H1 (cell line): ENCODE results near the gene PPP2R3A. TPM values are rescaled to one million over a fixed set of nuclear protein-coding genes. Genes with fewer than 3 reads are reported as not detected.

ENCODE experiments used
- ATF3 ChIP-seq: IDR thresholded peaks from 2 replicates; pipeline ENCODE4 v1.6.1; 2011; ENCODE audit warnings: low read depth, mild to moderate bottlenecking, low read length; ENCODE audit not compliant: insufficient read depth
- CBX5 ChIP-seq: fragments of 300-800, 300-1000 bp; sonication (generic); IDR thresholded peaks from 2 replicates; pipeline ENCODE4 v1.7.1; 2016; ENCODE audit warnings: antibody characterized with exemption, low read length, low read depth
- EP300 ChIP-seq, 2 experiments: IDR thresholded peaks; 1 replicate in 1 of 2; 2 replicates in 1 of 2; pipeline ENCODE4 v1.6.1; 2011 to 2012; ENCODE audit warnings: low read depth in 2 of 2, low read length in 2 of 2, mild to moderate bottlenecking in 2 of 2, borderline replicate concordance in 1 of 2, inconsistent platforms in 1 of 2, moderate library complexity in 1 of 2
- NRF1 ChIP-seq: IDR thresholded peaks from 2 replicates; pipeline ENCODE4 v1.6.1; 2011; ENCODE audit warnings: mild to moderate bottlenecking, low read depth, low read length, improper control_type of control experiment
- RBBP5 ChIP-seq: IDR thresholded peaks from 2 replicates; pipeline ENCODE4 v1.7.1; 2012; ENCODE audit warnings: low read depth, mild to moderate bottlenecking, inconsistent platforms, low read length, moderate library complexity, borderline replicate concordance
- SIN3A ChIP-seq, 2 experiments: IDR thresholded peaks in 1 of 2; conservative IDR thresholded peaks in 1 of 2; 2 replicates each; pipeline ENCODE4 v1.6.1; 2011 to 2012; ENCODE audit warnings: low read length in 2 of 2, improper control_type of control experiment in 1 of 2, low read depth in 1 of 2, mild to moderate bottlenecking in 1 of 2
- SP2 ChIP-seq: IDR thresholded peaks from 2 replicates; pipeline ENCODE4 v1.6.1; 2012; ENCODE audit warnings: mild to moderate bottlenecking, low read length, inconsistent platforms
- SRF ChIP-seq: IDR thresholded peaks from 2 replicates; pipeline ENCODE4 v1.6.1; 2011; ENCODE audit warnings: mild to moderate bottlenecking, low read depth, low read length, moderate library complexity
- ZNF274 ChIP-seq: IDR thresholded peaks from 2 replicates; pipeline ENCODE4 v1.7.0; 2012; ENCODE audit warnings: low read length, borderline replicate concordance; ENCODE audit errors: extremely low read depth
- polyA plus RNA-seq, 7 experiments: library from polyadenylated mRNA; depleted of rRNA in 3 of 7; stranded (reverse) in 5 of 7; unstranded in 2 of 7; fragments of >200 nt in 5 of 7; fragments of 200-250 nt in 2 of 7; gene quantifications; 1 replicate in 5 of 7; 2 replicates in 1 of 7; 4 replicates in 1 of 7; pipeline versions ENCODE4 v1.2.1 to v1.2.3, GENCODE V29; 2011 to 2013; ENCODE audit warnings: missing spikeins in 2 of 7, mixed read lengths in 2 of 7
- total RNA-seq: library from RNA; stranded (reverse); fragmentation: NEBNext Ultra II Directional; extraction: Animal tissue kit (Norgen Biotek cat#: 25700); gene quantifications from 2 replicates; pipeline ENCODE4 v1.2.1, GENCODE V29; 2021

PPP2R3A gene
- total and polyA plus RNA-seq, 2 of the 8 experiments (the other 6 are each of a cell fraction or from before 2014, with no cell fraction given): 4.1 to 15.2 TPM

- TF ChIP-seq RBBP5 (no peak), CBX5 (no peak), SIN3A (conservative IDR thresholded peaks at IDR 0.05 in 1 of 2, IDR thresholded peaks at IDR 0.05 in 1 of 2; ENCODE audit: low read depth in 1 of 2, low read length in 2 of 2) (no peak), EP300 (IDR thresholded peaks at IDR 0.05; ENCODE audit: borderline replicate concordance in 1 of 2, low read depth in 2 of 2, low read length in 2 of 2) (no peak), ATF3 (no peak), SP2 (no peak), SRF (no peak), ZNF274 (no peak), NRF1 (no peak)
Observed at GRCh38 chr3:136044980-136045745, 79.6 kb downstream of the PPP2R3A start (continued).
